HTR-8/SVneo (cell line): ENCODE results near the gene CROT.
A peak's percentile ranks its signal among the peaks of the same experiment; 100 is the strongest.
"Not testable (repeated sequence)": the region's sequence is repeated elsewhere in the genome, so short reads cannot be mapped to it uniquely, and the experiment has no call there.

Experiments
- DNase-seq: peaks from one replicate; pipeline ENCODE4 v3.0.0; 2011; ENCODE audit warnings: low spot score, mixed read lengths; ENCODE audit not compliant: insufficient read length
- FAIRE-seq: peaks from 2 replicates; lab custom pipeline; 2011; peaks lifted over from hg19 to GRCh38; lab: Jason Lieb, UNC

The CROT gene, protein sequence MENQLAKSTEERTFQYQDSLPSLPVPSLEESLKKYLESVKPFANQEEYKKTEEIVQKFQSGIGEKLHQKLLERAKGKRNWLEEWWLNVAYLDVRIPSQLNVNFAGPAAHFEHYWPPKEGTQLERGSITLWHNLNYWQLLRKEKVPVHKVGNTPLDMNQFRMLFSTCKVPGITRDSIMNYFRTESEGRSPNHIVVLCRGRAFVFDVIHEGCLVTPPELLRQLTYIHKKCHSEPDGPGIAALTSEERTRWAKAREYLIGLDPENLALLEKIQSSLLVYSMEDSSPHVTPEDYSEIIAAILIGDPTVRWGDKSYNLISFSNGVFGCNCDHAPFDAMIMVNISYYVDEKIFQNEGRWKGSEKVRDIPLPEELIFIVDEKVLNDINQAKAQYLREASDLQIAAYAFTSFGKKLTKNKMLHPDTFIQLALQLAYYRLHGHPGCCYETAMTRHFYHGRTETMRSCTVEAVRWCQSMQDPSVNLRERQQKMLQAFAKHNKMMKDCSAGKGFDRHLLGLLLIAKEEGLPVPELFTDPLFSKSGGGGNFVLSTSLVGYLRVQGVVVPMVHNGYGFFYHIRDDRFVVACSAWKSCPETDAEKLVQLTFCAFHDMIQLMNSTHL

DNA sequence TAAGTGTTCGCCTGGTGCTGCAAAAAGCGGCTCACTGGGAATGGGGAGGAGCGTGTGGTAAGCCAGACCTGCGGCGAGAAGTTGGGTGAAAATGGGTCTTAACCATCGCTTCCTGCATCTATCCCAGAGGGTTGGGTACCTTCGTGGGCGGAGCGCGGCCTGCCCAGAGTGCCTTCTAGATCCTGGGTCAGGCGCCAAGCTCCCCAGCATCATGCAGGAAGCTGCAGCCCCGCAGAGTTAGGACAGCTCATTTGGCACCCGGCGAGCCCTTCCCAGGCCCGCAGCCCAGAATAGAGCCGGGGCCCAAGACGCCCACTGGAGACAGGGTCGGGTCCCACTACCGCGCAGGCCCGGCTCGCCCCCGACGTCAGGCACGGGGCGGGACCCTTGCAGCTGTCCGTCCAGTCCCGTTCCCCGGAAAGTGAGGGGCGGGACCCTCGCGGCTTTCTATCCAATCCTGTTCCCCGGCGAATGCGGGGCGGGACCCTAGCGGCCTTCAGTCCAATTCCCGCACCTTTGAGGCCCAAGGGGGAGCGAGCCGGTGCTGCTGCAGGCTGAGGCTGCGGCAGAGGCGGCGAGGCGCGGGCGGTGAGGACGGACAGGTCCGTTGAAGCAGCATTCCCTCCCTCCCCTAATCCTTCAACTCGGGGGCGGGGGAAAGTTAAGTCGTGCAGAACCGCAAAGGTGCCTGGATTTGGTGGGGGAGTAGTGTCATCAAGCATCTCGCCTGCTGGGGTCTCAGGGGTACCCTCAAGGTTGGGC lies at the start of gene CROT:
Gene CROT, plus strand, starts transcription at position 499 of the 762 bp plus-strand sequence. CDS start 3,405 bp downstream, outside the sequence.
- DNase-seq = peak; percentile 75
- FAIRE-seq = no peak

DNA sequence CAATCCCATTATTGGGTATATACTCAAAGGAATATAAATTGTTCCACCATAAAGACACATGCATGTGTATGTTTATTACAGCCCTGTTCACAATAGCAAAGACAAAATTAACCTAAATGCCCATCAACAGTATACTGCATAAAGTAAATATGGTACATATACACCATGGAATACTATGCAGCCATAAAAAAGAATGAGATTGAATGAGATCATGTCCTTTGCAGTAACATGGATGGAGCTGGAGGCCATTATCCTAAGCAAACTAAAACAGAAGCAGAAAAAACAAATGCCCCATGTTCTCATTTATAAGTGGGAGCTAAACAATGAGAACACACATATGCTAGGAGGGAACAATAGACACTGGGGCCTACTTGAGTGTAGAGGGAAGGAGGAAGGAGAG lies 44.7 kb upstream of the CROT start:
- FAIRE-seq (no peak), DNase-seq (no peak)

DNA sequence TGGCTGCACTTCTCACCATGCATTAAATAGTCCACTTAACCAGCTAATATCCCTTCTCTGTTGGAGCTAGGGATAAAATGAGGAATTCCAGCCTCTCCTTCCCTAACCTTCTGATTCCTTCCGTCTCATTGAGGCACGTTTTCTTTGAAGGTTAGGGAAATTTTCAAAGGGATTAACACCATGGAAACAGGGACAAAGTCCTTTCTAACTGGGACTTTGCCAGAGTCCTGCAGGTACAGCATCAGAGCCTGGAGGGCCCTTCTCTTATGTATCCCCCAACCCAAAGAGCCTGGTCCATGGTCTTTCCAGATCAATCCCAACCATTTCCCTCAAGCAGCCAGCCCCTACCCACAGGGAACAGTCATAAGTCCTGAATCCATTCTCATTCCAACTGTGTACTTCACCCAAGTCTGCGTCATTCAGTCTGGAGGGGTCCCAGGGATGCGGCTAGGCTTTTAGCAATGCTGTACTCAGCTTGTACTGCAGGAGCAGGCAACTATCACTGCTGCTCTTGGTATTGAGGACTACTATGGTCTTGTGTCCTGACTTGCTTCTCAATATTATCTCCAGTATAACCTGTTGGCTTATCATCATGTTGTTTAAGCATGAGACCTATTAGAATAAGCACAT lies 34.6 kb upstream of the CROT start:
- DNase-seq (no peak), FAIRE-seq (no peak)

DNA sequence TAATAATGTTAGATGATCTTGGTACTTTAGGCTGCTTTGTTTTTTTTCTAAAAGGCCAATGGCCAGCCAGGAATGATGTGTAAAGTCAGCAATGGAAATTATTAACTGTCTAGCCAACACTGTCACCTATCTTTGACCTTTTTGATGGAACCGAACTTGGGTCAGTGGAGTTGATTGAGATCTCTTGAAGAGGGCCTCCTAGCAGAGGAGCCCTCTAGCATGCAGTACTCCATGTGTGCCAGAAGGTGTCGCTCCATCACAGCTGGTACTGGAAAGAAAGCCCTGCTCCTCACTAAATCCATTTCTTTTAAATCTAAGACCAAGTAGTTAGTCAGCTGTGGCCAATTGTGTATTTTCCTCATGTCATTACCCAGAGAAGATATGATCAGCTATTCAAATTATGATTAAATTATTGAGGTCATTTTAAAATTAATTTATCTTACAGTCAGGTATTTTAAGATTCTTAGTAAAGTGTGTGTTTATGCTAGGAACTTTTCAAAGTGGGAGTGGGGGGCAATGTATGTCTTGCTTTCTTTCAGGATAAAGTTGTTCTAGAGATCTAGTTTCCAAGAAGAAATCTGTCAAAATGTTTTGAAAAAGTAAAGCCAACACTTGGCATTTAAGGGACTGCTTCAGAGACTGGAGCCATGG lies 33.1 kb upstream of the CROT start:
- FAIRE-seq = no peak
- DNase-seq = peak; percentile 23

DNA sequence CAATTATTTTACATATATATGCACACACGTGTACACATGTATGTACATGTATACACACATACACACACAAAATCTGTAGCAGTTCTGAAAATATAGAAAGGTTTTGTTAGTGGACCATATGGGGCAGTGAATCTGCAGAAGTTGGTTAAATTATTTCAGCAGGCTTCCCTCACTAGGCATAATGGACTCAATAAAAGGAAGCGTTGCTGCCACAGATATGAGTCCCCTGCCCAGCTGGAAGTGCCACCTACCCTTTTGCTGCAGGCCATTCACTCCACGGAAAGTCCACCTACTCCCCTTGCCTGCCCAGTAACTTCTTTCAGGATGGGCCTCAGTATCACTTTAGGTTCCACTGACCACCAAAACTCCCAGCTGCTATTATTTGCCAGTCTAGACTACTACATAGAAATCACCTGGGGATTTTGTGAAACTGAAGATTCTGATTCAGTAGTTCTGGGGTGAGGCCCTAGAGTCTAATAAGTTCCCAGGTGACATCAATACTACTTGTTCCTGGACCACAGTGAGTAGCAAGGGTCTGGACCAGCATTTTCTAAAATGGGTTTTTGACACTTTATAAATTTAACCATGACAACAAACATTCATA lies 29.3 kb upstream of the CROT start:
- DNase-seq (no peak), FAIRE-seq (no peak)

DNA sequence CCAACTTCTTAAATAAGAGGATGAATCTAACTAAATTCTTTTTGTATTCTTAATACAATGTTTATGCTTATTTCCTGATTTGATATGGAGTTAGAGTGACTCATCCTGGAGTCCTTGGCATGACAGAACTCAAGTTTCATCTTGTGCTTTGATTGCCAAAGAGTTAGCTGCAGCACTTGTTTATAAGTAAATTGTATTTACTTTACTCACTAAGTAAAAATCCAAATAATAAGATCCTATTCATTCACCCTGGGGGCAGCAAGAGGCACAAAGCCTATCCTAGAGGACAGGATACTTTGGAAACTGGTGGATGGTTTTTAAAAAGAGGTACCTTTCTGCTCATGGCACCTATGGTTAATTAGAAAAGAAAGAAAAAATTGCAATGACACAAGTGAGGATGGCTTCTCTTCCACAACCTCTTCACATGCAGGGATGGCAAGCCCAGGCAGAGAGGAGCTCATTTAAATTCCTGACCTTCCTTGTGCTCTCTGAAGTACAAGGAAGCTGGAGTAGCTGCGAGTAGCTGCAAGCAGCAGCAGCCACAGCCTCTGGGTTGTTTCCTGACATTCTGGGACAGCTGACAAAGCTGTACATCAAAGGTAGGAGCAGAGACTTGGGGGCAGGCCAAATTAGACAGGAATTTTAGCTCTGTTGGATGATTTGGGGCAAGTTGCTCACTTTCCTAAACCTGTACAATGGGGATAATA lies 28.5 kb upstream of the CROT start:
- FAIRE-seq = no peak
- DNase-seq = peak; percentile 10

DNA sequence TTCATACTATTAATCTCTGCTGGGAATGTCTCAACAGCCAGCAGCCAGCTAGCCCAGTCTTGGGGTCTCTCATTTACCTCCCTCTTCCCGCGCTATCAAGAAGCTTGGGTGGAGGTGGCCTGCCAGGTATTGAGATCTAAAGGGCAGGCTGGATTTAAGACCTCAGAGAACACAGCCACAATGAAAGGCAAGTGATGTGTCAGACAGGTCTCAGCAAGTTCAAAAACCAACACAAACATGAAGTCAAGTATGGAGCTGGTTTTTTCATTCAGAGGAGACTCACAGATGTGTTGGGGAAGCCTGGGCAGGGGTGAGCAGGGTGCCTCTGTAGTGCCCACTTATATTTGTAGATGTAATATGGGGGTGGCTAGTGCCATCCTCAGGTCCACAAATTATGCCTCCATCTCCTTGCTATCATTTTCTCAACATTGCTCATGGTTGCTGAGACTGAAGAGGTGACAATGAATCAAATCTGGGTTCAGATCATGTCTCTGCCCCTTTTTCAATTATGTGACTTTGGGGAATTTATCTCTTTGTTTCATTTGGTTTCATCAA lies 27.7 kb upstream of the CROT start:
- FAIRE-seq = no peak

DNA sequence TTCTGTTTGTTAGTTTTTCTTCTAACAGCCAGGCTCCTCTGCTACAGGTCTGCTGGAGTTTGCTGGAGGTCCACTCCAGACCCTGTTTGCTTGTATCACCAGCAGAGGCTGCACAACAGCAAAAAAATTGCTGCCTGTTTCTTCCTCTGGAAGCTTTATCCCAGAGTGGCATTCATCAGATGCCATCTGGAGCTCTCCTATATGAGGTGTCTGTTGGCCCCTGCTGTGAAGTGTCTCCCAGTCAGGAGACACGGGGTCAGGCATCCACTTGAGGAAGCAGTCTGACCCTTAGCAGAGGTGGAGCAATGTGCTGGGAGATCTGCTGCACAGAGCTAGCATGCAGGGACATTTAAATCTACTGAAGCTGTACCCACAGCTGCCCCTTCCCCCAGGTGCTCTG lies 26.7 kb upstream of the CROT start:
- DNase-seq (no peak), FAIRE-seq (no peak)

More for the DNA sequence above, 27.7 kb upstream of the CROT start:
- no peak for DNase-seq

DNA sequence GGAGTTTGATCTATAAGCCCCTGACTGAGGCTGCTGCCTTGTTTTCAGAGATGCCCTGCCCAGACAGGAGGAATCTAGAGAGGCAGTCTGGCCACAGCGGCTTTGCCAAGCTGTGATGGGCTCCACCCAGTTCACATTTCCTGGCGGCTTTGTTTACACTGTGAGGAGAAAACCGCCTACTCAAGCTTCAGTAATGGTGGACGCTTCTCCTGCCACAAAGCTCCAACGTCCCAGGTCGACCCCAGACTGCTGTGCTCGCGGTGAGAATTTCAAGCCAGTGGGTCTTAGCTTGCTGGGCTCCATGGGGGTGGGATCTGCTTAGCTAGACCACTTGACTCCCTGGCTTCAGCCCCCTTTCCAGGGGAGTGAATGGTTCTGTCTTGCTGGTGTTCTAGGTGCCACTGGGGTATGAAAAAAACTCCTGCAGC lies 26.3 kb upstream of the CROT start:
- DNase-seq, FAIRE-seq: not testable (repeated sequence)

DNA sequence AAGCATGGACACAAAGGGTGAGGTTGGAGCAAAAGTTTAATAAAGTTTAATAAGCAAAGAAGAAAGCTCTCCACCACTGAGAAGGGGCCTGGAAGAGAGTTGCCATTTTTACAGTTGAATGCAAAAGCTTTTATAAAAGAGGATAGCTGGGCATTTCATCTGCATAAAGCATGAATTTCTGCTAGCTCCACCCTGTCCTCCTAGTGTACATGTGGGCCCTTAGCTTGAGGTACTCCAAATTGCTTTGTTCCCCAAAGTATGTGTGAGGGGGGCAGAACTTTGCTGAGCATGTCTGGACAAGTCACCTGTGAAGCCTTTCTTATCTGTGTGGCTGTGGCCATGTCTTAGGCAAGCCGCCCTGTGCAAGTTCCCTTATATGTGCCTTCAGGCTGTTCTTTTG lies 22.6 kb upstream of the CROT start:
- no peak for FAIRE-seq
- no peak for DNase-seq

DNA sequence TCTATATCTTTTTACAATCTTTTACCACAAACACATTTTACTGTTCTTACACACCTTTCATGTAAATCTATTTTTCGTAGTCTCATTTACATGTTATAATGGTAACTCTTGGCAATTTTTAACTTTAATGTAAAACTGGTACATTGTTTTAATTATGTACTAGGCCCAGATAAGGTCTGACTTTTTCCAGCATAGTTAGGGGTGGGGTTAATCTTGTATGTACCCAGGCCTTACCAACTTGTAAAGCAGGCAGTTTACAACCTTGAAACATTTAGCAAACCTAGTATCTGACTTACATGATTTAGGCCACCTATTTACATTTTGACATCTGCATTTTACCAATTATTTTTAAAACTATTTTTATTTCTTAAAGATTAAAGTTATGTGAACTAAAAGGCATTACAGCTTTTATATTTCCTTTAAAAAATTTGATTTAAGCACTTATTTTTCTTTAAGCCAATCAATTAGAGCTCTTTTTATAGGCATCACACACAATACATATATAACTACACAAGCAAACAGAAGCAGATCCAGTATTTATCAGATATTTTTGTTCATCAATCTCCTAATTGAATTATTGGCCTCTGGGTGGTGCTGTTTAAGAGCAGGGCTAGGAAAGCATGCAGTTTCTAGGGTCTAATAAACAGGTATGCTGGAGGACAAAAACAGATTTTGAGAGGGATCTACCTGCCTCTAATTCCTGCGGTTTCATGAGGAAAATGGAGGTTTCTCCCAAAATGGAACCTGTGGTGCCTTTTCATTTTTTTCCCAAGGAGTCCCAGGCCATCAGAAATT lies 19.7 kb upstream of the CROT start:
- DNase-seq (no peak), FAIRE-seq (no peak)

DNA sequence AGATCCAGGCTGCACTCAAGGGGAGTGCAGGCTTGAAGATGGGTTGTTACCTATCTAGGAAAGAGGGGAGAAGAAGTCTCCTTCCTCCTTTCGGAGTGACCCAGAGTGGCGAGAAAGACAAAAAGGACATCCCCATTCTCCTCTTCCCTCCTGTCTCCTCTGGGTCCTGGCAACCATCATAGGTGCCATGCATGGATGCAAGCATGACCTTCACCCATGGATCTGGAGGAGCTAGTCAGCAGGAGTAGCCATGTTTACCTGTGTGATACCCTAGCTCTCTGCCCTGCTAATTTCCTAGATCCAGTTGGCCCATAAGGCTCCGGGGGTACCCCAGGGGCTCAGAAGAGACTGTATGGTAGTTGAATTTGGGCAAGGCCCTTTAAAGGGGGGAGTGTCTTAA lies 17.2 kb upstream of the CROT start:
- DNase-seq (no peak), FAIRE-seq (no peak)

DNA sequence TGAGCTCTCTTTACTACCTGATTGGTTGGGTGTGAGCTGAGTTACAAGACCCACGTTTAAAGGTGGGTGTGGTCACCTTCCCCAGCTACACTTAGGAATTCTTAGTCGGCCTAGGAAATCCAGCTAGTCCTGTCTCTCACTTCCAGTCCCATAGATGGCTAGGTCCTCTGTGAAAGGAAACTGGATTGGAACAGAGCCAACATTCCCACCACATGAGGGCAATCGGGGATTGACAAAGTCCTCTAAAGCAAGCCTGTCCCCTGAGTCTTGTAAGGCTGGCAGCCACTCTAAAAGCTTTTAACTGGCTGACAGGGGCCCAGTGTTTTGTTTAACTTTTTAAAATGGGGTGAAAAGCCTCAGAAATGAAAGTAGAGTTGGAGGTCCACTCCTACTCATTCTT lies 15.1 kb upstream of the CROT start:
- DNase-seq (no peak), FAIRE-seq (no peak)

DNA sequence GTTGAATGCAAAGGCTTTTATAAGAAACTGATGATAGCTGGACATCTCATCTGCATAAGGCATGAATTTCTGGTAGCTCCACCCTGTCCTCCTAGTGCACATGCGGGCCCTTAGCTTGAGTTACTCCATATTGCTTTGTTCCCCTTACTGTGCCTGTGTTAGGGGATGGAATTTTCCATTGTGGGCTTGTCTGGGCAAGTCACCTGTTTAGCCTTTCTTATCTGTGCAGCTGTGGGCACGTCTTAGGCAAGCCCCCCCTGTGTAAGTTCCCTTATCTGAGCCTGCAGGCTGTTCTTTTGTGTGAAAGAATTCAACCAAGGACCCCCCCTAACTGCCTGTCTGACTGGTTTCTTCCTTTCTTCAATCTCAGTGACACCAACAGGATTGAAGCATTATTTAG lies 14.5 kb upstream of the CROT start:
- FAIRE-seq = no peak
- DNase-seq = no peak

DNA sequence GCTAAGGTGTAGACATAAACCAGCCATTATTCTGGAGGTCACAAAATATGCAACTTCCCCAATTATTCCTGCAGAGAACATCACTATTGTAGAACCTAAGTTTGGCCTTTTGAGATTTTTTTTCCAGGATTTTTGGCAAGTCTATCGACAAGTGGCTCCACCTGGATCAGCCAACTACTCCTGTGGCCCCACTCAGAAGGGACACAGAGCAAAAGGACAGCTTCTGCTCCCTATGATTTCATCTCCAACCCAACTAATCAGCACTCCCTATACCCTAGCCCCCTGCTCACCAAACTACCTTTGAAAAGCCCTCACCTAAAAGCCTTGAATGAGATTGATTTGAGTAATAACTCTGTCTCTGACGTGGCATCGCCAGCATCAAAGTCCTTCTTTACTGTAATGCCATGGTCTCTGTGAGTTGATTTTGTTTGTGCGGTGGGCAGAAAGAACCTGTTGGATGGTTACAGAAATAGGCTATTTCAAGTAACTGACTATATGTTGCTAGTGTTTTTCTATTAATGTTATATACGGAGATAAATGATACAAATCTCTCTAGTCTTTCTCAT lies 13.7 kb upstream of the CROT start:
- no peak for DNase-seq
- no peak for FAIRE-seq

DNA sequence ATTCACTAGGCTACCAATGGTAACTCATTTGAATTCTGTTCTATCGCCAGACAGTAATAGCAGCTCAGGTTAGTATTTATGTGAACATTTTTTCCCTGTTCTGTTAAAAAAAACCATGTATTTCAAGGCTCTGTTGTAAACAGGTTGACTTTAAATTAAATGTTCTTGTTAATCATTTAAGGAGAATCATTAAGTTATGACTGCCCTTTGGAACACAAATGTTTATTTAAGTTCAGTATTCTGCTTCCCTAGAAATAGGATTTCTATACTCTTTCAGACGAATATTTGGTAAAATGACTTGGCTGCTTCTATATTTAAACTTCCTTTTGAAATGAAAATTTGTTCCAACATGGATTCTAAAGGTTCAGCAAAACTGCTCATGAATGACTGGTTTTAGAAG lies 13.1 kb upstream of the CROT start:
- DNase-seq (no peak), FAIRE-seq (no peak)

DNA sequence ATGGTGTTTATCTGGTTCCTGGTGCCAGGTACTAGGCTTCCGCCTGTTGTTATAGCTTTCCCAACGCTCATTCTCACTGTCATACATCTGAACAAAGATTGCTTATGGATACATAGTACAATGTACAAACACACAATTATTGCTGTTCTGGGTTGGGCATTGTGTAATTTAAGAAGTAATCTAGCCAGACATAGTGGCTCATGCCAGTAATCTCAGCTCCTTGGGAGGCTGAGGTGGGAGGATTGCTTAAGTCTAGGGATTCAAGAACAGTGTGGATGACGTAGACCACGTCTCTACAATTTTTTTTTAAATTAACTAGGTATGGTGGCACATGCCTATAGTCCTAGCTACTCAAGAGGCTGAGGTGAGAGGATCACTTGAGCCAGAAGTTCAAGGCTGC lies 9.3 kb upstream of the CROT start:
- FAIRE-seq (no peak), DNase-seq (no peak)

DNA sequence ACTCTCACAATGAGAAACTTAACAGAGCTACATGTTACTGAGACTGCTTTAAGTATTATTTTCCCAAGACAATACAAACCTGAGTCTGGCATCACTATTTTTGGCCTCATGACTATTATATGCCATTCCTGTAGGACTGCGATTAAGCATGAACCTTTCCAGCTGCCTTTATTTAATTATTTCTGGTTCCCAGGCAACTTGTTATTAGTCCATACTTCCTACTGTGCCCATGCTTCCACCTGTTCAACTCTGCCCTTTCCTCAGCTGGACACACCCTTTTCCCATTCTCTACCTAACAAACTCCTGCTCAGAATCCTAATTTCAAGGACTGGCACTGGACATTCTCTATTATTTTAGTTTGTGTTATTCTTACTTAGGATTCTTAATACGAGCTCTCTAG lies 8.1 kb upstream of the CROT start:
- FAIRE-seq (no peak), DNase-seq (no peak)
